NT2/D1 (cell line): ENCODE data around the gene DSCAML1.

Experiments used
- DNase-seq: peaks from one replicate; pipeline ENCODE4 v3.0.0-alpha.2; 2011; ENCODE audit warnings: low read depth, low spot score
- H3K27me3 ChIP-seq: 2 replicates; pipeline ENCODE4 v1.6.0; 2011; ENCODE audit warnings: mild to moderate bottlenecking; ENCODE audit not compliant: insufficient read length, insufficient read depth
- H3K36me3 ChIP-seq: 2 replicates; pipeline ENCODE4 v1.6.1; 2011; ENCODE audit warnings: mild to moderate bottlenecking, low read length, mixed read lengths; ENCODE audit not compliant: insufficient read depth, insufficient read length
- H3K4me1 ChIP-seq: 2 replicates; pipeline ENCODE4 v1.5.1; 2011; ENCODE audit not compliant: insufficient read depth, insufficient read length
- H3K4me3 ChIP-seq: 2 replicates; pipeline ENCODE4 v1.5.1; 2011; ENCODE audit warnings: low read depth; ENCODE audit not compliant: insufficient read length
- H3K9ac ChIP-seq: 2 replicates; pipeline ENCODE4 v1.6.0; 2011; ENCODE audit warnings: low read depth; ENCODE audit not compliant: insufficient read length
- H3K9me3 ChIP-seq: 2 replicates; pipeline ENCODE4 v1.5.1; 2011; ENCODE audit warnings: mild to moderate bottlenecking, low read length; ENCODE audit not compliant: insufficient read depth
- SUZ12 ChIP-seq: IDR thresholded peaks from 2 replicates; pipeline ENCODE4 v1.6.1; 2011; ENCODE audit not compliant: insufficient read length, insufficient read depth; ENCODE audit errors: extremely low read depth
- YY1 ChIP-seq: IDR thresholded peaks from 2 replicates; pipeline ENCODE4 v1.6.1; 2011; ENCODE audit not compliant: insufficient read length, insufficient read depth
- ZNF274 ChIP-seq: IDR thresholded peaks from 2 replicates; pipeline ENCODE4 v1.6.1; 2011; ENCODE audit warnings: mild to moderate bottlenecking, low read depth, low read length

The DSCAML1 gene

GRCh38 chr11:117426941-117427340 lies 370.1 kb downstream of the DSCAML1 start:
- peaks cover 9% of the 10 kb centered on the region for H3K4me1 ChIP-seq
- DNase-seq = no peak
- H3K36me3 ChIP-seq = no peaks in the 10 kb centered on the region
- no peak overlapping the region for H3K9ac ChIP-seq
- H3K4me3 ChIP-seq = no peak overlapping the region
- H3K9me3 ChIP-seq = no peaks in the 10 kb centered on the region
- TF ChIP-seq SUZ12 (no peak), YY1 (no peak), ZNF274 (no peak)
- H3K27me3 ChIP-seq = no peaks in the 10 kb centered on the region

GRCh38 chr11:117426297-117426685 lies 370.7 kb downstream of the DSCAML1 start:
- no peaks in the 10 kb centered on the region for H3K36me3 ChIP-seq
- H3K9me3 ChIP-seq = no peaks in the 10 kb centered on the region
- H3K27me3 ChIP-seq = no peaks in the 10 kb centered on the region
- no peak for TF ChIP-seq SUZ12
- H3K4me1 ChIP-seq = peaks cover 9% of the 10 kb centered on the region
- H3K9ac ChIP-seq = no peak overlapping the region
- peak; percentile 63 for DNase-seq
- no peak overlapping the region for H3K4me3 ChIP-seq

GRCh38 chr11:117425679-117426296 lies 371.2 kb downstream of the DSCAML1 start:
- no peak for TF ChIP-seq YY1
- H3K36me3 ChIP-seq = no peaks in the 10 kb centered on the region
- DNase-seq = no peak
- H3K27me3 ChIP-seq = no peaks in the 10 kb centered on the region
- H3K9ac ChIP-seq = no peak overlapping the region
- H3K9me3 ChIP-seq = no peaks in the 10 kb centered on the region
- peaks cover 9% of the 10 kb centered on the region for H3K4me1 ChIP-seq
- no peak overlapping the region for H3K4me3 ChIP-seq

GRCh38 chr11:117424781-117425180 lies 372.2 kb downstream of the DSCAML1 start:
- no peak for DNase-seq
- peaks cover 6% of the 10 kb centered on the region for H3K4me1 ChIP-seq
- H3K9me3 ChIP-seq = no peaks in the 10 kb centered on the region
- H3K4me3 ChIP-seq = no peak overlapping the region
- H3K36me3 ChIP-seq = no peaks in the 10 kb centered on the region
- no peak overlapping the region for H3K9ac ChIP-seq
- no peaks in the 10 kb centered on the region for H3K27me3 ChIP-seq
- TF ChIP-seq ZNF274 (no peak), SUZ12 (no peak), YY1 (no peak)

GRCh38 chr11:117423046-117423575 lies 373.9 kb downstream of the DSCAML1 start:
- TF ChIP-seq SUZ12 (no peak), YY1 (no peak), ZNF274 (no peak)

GRCh38 chr11:117421476-117421875 lies 375.5 kb downstream of the DSCAML1 start:
- TF ChIP-seq ZNF274 (no peak), YY1 (no peak), SUZ12 (no peak)

More at GRCh38 chr11:117423046-117423575, 373.9 kb downstream of the DSCAML1 start:
- no peaks in the 10 kb centered on the region for H3K36me3 ChIP-seq
- no peak overlapping the region for H3K4me3 ChIP-seq
- H3K4me1 ChIP-seq = peaks cover 3% of the 10 kb centered on the region
- no peaks in the 10 kb centered on the region for H3K27me3 ChIP-seq
- no peaks in the 10 kb centered on the region for H3K9me3 ChIP-seq
- DNase-seq = no peak
- H3K9ac ChIP-seq = no peak overlapping the region

GRCh38 chr11:117421041-117421440 lies 376.0 kb downstream of the DSCAML1 start:
- no peak overlapping the region for H3K4me3 ChIP-seq

More at GRCh38 chr11:117421476-117421875, 375.5 kb downstream of the DSCAML1 start:
- Histone ChIP-seq H3K36me3 (no peaks in the 10 kb centered on the region), H3K9ac (no peak overlapping the region), H3K9me3 (no peaks in the 10 kb centered on the region), H3K4me3 (no peak overlapping the region), H3K4me1 (no peaks in the 10 kb centered on the region), H3K27me3 (no peaks in the 10 kb centered on the region)
- DNase-seq = no peak

More at GRCh38 chr11:117421041-117421440, 376.0 kb downstream of the DSCAML1 start:
- Histone ChIP-seq H3K9me3 (no peaks in the 10 kb centered on the region), H3K4me1 (no peaks in the 10 kb centered on the region), H3K9ac (no peak overlapping the region), H3K27me3 (no peaks in the 10 kb centered on the region), H3K36me3 (no peaks in the 10 kb centered on the region)
- TF ChIP-seq ZNF274 (no peak), SUZ12 (no peak), YY1 (no peak)
- no peak for DNase-seq
